ENCODE data around the gene AGBL1.

Gene AGBL1

DNA sequence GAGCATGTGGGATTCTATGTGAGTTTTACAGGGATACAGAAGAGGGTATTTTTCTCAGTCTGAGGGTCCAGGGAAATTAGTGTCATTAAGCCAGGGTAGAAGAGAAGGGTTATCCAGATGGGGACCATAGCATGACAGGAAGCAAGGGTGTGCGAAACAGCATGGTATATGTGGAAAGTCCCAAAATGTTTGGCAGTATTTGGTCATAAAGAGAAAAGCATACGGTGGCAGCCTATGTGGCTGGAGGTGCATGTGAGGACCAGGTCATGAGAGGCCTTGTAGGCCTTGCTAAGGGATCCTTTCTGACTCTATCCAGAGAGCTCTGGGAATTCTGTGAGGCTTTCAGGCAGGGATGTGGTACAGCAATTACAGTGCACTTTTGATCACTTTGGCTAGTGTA lies 411.4 kb downstream of the AGBL1 start:
- Histone ChIP-seq H3K9me3 (no peaks in the 10 kb centered on the region), H3K27me3 (no peaks in the 10 kb centered on the region), H3K4me1 (ENCODE audit: control insufficient read depth in 1 of 2, insufficient read depth in 1 of 2, low read depth in 1 of 2, low read length in 1 of 2) (no peaks in the 10 kb centered on the region), H3K36me3 (no peaks in the 10 kb centered on the region), H3K27ac (no peak overlapping the region), H3K4me3 (ENCODE audit: low read depth in 1 of 2, low read length in 1 of 2) (no peak overlapping the region)
- TF ChIP-seq, protein P1, sequence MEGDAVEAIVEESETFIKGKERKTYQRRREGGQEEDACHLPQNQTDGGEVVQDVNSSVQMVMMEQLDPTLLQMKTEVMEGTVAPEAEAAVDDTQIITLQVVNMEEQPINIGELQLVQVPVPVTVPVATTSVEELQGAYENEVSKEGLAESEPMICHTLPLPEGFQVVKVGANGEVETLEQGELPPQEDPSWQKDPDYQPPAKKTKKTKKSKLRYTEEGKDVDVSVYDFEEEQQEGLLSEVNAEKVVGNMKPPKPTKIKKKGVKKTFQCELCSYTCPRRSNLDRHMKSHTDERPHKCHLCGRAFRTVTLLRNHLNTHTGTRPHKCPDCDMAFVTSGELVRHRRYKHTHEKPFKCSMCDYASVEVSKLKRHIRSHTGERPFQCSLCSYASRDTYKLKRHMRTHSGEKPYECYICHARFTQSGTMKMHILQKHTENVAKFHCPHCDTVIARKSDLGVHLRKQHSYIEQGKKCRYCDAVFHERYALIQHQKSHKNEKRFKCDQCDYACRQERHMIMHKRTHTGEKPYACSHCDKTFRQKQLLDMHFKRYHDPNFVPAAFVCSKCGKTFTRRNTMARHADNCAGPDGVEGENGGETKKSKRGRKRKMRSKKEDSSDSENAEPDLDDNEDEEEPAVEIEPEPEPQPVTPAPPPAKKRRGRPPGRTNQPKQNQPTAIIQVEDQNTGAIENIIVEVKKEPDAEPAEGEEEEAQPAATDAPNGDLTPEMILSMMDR (IDR thresholded peaks at IDR 0.05), result no peak

DNA sequence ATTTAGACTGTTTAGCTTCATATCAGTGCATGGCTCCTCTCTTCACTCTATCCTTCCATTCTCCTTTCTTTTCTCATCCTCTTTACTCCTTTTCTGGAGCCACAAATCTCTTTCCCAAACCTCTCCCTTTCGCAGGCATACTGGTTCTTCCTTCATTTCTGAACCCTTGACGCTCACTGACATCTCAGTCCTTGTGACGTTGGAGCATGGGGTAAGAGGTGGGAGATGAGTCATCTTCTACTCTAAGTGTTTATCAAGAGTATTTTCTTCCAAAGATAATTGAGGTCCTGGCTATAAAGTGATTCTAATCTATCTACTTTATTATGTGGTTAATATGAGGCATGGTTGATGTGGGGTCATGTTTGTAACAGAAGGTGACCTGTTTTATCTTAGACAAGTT lies 414.2 kb downstream of the AGBL1 start:
- H3K4me3 ChIP-seq (ENCODE audit: low read depth in 1 of 2, low read length in 1 of 2), result no peak overlapping the region
- no peaks in the 10 kb centered on the region for H3K4me1 ChIP-seq (ENCODE audit: control insufficient read depth in 1 of 2, insufficient read depth in 1 of 2, low read depth in 1 of 2, low read length in 1 of 2)
- no peaks in the 10 kb centered on the region for H3K36me3 ChIP-seq
- no peaks in the 10 kb centered on the region for H3K9me3 ChIP-seq
- TF ChIP-seq, protein P1 (IDR thresholded peaks at IDR 0.05), result no peak
- H3K27ac ChIP-seq, result no peak overlapping the region
- H3K27me3 ChIP-seq, result no peaks in the 10 kb centered on the region

DNA sequence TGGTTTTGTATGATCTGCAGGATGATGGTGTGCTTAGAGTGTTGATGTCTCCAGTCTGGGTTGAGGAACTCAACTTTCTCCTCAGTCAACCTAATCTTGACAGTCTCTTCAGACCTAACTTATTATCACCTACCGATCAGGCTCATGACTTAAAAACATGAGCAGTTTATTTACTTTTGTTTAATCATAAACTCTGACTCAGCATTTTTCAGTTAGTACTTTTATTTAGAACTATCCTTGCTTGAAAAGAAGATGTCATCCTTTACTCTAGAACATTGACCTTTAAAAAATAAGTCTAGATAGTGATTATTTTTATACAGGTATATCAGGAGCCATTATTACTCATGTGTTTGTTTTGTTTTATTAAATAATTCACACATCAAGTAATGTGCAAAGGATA lies 414.8 kb downstream of the AGBL1 start:
- Histone ChIP-seq H3K4me1 (ENCODE audit: control insufficient read depth in 1 of 2, insufficient read depth in 1 of 2, low read depth in 1 of 2, low read length in 1 of 2) (no peaks in the 10 kb centered on the region), H3K36me3 (no peaks in the 10 kb centered on the region), H3K27ac (no peak overlapping the region), H3K4me3 (ENCODE audit: low read depth in 1 of 2, low read length in 1 of 2) (no peak overlapping the region), H3K27me3 (no peaks in the 10 kb centered on the region), H3K9me3 (no peaks in the 10 kb centered on the region)
- TF ChIP-seq, protein P1 (IDR thresholded peaks at IDR 0.05), result no peak

DNA sequence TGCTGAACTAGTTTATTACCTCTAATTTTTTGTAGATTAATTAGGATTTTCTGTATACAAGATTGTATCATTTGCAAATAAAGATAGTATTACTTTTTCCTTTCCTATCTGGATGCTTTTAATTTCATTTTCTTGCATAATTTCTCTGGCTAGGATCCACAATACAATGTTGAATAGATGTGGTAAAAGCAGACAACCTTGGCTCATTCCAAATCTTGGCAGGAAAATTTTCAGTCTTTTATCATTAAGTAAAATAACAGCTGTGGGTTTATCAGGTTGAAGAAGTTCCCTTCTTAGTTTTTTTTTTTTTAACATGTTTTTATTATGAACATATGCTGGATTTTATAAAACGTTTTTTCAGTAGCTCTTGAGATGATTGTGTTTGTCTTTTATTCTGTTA lies 422.6 kb downstream of the AGBL1 start:
- Histone ChIP-seq H3K4me1 (ENCODE audit: control insufficient read depth in 1 of 2, insufficient read depth in 1 of 2, low read depth in 1 of 2, low read length in 1 of 2) (no peaks in the 10 kb centered on the region), H3K27me3 (no peaks in the 10 kb centered on the region), H3K4me3 (ENCODE audit: low read depth in 1 of 2, low read length in 1 of 2) (no peak overlapping the region), H3K36me3 (no peaks in the 10 kb centered on the region), H3K9me3 (no peaks in the 10 kb centered on the region), H3K27ac (no peak overlapping the region)
- TF ChIP-seq, protein P1 (IDR thresholded peaks at IDR 0.05), result no peak

DNA sequence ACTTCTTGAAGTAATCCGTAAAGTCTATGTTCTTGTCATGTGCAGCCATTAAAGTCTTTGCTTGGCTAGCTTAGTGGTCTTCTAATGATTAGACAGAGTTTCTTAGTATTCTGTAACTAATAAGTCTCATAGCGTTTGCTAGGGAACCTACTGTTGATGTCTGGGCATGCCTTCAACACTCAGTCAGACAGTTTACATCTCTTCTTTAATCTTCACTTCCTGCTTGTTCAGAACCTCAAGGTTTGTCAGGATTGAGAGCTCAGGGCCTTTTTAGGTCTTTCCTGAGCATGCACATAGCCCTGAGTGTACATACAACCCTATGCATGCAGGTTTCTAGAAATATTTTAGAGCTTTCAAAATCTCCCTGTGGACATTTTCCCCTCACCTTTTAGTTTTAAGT lies 426.3 kb downstream of the AGBL1 start:
- no peaks in the 10 kb centered on the region for H3K27me3 ChIP-seq

More for the DNA sequence above, 426.3 kb downstream of the AGBL1 start:
- Histone ChIP-seq H3K9me3 (no peaks in the 10 kb centered on the region), H3K4me3 (ENCODE audit: low read depth in 1 of 2, low read length in 1 of 2) (no peak overlapping the region), H3K4me1 (ENCODE audit: control insufficient read depth in 1 of 2, insufficient read depth in 1 of 2, low read depth in 1 of 2, low read length in 1 of 2) (no peaks in the 10 kb centered on the region), H3K36me3 (no peaks in the 10 kb centered on the region), H3K27ac (no peak overlapping the region)
- TF ChIP-seq, protein P1 (IDR thresholded peaks at IDR 0.05), result no peak
